Stimulated activated CD4-positive, alpha-beta T cell treated with anti-CD3 and anti-CD28 coated beads, Interleukin-15, amount 100 ng/mL, for 1 hour (primary cell): ENCODE data around the gene PEBP1.

ENCODE experiments used
- DNase-seq, 2 donors: peaks; one replicate each; pipeline ENCODE4 v3.0.0-alpha.2; 2020; ENCODE audit warnings: low read depth in 1 of 2, low spot score in 1 of 2

PEBP1 gene

DNA sequence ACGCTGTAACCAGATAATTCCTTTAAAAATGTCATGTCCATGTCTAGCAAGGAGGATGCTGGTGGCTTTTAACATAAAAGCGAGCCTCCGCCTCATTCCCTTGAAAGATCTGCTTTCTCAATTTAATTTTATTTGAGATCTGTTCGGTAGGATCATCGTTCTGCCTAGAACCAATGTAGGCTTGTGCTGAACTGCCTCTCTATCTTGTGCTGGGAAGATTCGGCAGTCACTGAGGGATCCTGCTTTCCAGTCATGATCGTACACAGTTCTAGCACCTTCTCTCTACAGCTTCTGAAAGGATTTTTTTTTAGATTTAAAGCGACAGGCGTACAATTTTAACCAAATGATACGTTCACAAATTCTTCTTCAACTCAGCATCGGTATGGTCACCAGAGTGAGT is 54.3 kb downstream of the PEBP1 start:
- no peak for DNase-seq

DNA sequence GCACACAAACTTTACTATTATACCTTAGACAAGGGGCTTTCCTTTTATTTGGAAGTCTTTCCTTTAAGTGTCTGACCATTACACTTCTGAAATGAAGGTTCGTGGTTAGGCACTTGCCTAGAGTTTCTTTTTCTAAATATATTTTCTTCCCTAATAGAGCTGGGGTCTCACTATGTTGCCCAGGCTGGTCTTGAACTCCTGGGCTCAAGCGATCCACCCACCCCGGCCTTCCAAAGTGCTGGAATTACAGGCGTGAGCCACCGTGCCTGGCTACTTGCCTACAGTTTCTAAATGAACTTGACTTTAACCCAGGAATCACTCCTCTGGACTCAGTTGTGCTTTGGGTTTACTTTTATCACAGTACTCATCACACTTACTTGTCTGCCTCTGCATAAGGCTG is 57.6 kb downstream of the PEBP1 start:
- DNase-seq: no peak

DNA sequence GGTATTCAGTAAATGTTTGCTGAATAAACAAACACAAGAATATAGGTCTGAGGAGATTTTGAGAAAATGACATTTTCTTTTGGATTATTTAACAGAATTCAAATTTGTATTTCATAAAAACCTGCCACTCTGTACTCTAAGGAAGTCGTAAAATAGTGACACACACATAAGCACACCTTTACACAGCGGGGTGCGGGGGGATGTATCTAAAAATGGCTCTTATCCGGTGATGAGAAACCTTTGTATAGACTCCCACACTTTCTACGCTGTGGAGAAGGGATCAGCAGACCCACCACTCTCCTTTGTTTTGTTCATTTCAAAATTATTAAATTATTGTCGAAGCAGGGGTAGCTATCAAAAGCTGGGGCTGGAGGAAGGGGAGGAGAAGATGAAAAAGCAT is 58.0 kb downstream of the PEBP1 start:
- DNase-seq: no peak
